GM12801 (cell line): Measurements from ENCODE around the gene FBXL7.

Source experiments
- TF ChIP-seq, protein P1 (sequence below): IDR thresholded peaks from one replicate; pipeline ENCODE4 v1.5.1; 2011; ENCODE audit warnings: control low read depth; ENCODE audit not compliant: insufficient read length; ENCODE audit errors: extremely low read depth

The FBXL7 gene

DNA sequence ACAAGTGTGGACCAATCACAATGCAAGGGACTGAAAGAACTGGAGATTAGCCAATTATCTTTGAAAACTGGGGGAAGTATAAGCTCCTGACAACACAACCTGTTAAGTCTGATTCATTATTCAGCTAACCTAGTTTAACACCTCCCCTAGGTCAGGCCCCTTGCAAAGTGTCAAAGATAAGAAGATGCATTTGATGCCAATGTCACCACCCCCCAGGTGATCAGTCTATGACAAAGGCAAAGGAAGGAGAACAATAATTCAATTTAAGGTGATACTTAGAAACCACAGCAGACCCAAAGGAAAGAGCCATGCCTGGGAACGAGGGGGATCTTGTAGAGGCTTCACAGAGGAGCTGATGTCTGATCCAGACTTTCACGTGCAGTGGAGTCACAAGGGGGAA is 137.9 kb downstream of the FBXL7 start:
- TF ChIP-seq, protein P1, sequence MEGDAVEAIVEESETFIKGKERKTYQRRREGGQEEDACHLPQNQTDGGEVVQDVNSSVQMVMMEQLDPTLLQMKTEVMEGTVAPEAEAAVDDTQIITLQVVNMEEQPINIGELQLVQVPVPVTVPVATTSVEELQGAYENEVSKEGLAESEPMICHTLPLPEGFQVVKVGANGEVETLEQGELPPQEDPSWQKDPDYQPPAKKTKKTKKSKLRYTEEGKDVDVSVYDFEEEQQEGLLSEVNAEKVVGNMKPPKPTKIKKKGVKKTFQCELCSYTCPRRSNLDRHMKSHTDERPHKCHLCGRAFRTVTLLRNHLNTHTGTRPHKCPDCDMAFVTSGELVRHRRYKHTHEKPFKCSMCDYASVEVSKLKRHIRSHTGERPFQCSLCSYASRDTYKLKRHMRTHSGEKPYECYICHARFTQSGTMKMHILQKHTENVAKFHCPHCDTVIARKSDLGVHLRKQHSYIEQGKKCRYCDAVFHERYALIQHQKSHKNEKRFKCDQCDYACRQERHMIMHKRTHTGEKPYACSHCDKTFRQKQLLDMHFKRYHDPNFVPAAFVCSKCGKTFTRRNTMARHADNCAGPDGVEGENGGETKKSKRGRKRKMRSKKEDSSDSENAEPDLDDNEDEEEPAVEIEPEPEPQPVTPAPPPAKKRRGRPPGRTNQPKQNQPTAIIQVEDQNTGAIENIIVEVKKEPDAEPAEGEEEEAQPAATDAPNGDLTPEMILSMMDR, result no peak

DNA sequence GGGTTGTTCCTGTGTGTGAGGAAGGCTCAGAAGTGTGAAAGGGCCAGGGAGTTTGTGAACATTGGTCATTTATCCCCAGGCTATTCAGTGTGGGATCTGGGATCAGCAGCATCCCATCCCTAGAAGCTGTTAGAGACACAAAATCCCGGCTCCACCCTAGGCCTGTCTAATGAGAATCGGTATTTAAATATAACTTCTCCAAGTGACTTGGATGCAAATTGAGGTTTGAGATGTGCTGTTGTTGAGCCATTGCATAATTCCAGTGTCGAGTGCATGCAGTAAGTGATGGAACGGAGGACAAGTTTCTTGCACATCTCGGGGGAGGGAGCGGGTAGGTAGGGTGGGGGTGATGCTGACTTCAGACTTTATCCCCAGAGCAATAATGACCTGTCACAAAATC is 138.3 kb downstream of the FBXL7 start:
- TF ChIP-seq, protein P1, result no peak

DNA sequence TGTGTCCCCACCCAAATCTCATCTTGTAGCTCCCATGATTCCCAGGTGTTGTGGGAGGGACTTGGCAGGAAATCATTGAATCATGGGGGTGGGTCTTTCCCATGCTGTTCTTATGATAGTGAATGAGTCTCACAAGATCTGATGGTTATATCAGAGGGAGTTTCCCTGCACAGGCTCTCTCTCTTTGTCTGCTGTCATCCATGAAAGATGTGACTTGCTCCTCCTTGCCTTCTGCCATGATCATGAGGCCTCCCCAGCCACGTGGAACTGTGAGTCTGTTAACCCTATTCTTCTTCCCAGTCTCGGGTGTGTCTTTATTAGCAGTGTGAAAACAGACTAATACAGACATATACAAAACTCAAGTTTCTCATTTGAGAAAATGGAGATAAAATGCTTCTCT is 139.3 kb downstream of the FBXL7 start:
- TF ChIP-seq, protein P1, result no peak

GRCh38 chr5:15640116-15640515 is 140.1 kb downstream of the FBXL7 start:
- TF ChIP-seq, protein P1, result no peak

DNA sequence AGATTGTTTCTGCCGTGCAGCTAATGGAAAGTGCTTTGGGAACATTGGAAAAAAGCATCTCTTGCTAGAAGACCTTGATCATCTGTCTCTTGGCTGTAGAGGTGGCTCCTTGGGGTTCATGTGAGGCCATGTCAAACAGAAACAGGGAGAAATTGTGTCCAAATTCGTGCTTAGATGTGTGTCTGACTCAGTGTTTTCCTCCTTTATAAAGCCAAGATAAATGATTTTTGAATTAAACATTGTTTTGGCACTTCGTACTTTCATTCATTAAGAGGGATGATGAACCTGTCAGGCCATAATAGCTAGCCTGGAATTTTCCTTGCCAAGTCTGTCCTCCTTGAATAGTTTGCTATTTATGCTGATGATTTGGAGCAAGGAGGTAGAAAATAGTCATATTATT is 143.8 kb downstream of the FBXL7 start:
- TF ChIP-seq, protein P1, result no peak

- TF ChIP-seq, protein P1, result no peak
Observed at GRCh38 chr5:15645381-15646160, 145.6 kb downstream of the FBXL7 start.

DNA sequence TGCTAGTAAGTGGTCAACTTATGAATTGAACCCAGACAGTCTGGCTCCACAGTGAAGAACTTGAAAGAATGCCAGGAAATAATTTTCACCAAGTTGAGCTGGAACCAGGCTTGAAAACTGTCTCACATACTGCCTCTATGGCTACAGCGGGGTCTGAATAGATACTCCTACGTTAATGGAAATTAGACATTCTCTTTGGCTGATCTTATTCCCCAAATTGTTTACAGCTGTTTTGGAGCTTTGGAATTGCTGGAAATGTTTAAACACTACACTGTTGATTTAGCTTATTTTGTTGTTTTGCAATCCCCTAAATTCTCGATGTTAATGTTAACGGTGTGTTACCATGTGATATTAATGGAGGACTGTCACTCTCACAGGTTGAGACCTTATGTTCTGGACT is 146.4 kb downstream of the FBXL7 start:
- TF ChIP-seq, protein P1, result no peak
